HTR-8/SVneo (cell line): ENCODE data around the gene SHISA5.
"Not testable (repeated sequence)": the region's sequence is repeated elsewhere in the genome, so short reads cannot be mapped to it uniquely, and the experiment has no call there.

Source experiments
- DNase-seq: peaks from one replicate; pipeline ENCODE4 v3.0.0; 2011; ENCODE audit warnings: low spot score, mixed read lengths; ENCODE audit not compliant: insufficient read length
- FAIRE-seq: peaks from 2 replicates; lab custom pipeline; 2011; peaks lifted over from hg19 to GRCh38; lab: Jason Lieb, UNC

SHISA5 gene, protein sequence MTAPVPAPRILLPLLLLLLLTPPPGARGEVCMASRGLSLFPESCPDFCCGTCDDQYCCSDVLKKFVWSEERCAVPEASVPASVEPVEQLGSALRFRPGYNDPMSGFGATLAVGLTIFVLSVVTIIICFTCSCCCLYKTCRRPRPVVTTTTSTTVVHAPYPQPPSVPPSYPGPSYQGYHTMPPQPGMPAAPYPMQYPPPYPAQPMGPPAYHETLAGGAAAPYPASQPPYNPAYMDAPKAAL

DNA sequence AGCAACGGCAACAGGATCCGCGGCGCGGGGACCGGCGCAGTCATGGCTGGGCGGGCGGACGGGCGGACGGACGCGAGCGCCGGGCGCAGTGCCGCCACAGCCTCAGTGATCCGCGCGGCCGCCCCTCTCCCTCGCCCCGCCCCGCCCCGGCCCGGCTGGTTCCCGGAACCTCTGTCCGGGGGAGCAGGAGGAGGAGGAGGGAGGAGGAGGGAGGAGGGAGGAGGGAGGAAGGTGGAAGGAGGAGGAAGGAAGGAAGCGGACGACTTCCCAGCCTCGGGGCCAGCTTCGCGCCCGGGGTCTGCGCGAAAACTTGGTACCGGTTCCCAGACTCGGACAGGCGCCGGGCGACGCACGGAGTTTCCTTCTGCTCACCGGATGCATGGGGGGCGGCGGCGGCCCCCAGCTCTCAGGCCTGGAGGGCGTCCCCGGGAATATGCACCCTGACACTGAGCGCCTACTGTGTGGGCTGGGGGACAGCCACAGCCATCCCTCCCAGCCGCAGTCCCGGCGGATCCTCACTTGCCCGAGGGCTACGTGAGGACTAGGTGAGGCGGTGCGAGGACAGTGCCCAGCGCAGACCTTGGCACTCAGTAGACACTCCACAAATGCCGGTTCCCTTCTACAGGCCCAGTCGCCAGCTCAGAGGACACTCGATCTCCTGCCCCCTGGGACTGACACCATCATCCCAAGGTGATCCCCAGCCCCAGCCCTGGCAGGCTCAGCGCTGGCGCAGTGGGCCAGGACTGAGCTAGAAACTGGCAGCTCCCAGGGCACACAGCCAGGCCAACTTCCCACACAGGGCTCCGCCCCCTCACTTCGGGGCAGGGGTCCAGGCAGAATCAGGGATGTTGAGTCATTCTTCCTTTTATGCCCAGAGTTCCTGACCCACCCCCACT is at the start of gene SHISA5:
Gene SHISA5 (minus strand): TSS at position 124 of the 896 bp plus-strand sequence. CDS start 80 bp downstream, at position 44.
- DNase-seq (no peak), FAIRE-seq (peak; percentile 73)

DNA sequence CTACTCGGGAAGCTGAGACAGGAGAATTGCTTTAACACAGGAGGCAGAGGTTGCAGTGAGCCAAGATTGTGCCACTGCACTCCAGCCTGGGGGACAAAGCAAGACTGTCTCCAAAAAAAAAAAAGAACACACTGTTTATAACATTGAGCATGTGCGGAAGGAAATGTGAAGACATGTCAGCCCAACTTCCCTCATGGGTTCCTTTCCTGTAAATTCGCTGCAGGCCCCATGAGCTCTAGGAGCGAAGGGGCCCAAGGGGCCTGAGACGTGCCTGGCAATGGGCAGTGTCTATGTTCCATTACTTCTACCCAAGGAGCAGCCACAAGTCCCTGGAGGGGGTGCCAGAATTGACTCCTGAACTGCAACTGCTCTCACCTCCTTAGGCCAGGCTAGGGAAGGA is 49.4 kb upstream of the SHISA5 start:
- DNase-seq (no peak), FAIRE-seq (no peak)

DNA sequence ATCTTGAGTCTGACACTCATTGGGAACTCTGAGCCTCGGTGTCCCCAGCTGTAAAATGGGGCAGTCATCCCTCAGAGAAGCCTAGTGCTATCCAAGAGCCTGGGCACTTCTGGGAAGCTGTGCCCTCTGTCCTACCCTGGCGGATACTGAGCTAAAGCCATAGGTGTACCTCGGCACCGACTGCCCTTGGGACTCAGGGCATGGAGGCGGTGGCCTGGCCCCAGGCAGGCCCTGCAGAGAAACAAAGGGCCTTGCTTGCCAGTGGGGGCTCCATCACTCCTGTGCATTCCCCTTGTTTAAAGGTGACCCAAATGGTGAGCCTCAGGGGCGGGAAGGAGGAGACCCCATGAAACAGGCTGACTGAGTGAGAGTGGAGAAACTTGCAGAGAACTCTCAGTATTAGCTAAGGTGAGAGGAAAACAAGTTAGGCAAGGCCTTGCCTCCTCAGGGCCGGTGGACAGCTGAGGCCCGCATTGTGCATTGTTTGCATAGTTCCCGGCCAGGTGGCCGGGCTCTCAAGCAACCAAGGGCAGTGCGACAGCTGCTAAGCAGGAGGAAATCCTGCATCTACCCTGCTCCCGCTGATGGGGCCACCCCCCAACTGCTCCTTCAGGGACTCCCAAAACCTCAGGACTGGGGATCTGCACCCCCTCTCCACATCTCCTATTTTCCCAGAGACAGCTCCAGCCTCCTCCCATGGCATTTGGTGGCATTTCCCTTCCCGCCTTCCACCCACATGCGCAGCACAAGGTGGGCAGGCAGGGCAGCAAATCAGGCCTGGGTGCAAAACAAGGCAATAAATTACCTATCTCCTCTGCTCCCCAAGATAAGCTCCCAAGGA is 48.4 kb upstream of the SHISA5 start:
- FAIRE-seq, result no peak

DNA sequence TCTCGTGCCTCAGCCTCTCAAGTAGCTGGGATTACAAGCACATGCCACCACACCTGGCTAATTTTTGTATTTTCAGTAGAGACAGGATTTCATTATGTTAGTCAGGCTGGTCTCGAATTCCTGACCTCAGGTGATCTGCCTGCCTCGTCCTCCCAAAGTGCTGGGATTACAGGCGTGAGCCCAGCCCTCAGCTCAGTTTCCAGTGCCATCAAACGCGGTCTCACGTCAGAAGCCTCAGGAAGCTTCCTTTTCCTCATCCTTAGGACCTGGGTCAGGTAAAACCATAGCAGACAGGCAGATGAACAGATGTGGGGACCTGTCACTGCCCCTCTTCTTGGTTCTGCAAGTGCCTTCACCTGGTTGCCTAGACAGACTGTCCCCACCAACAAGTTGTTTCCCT is 47.7 kb upstream of the SHISA5 start:
- FAIRE-seq, DNase-seq: not testable (repeated sequence)

More for the DNA sequence above, 48.4 kb upstream of the SHISA5 start:
- DNase-seq, result no peak

DNA sequence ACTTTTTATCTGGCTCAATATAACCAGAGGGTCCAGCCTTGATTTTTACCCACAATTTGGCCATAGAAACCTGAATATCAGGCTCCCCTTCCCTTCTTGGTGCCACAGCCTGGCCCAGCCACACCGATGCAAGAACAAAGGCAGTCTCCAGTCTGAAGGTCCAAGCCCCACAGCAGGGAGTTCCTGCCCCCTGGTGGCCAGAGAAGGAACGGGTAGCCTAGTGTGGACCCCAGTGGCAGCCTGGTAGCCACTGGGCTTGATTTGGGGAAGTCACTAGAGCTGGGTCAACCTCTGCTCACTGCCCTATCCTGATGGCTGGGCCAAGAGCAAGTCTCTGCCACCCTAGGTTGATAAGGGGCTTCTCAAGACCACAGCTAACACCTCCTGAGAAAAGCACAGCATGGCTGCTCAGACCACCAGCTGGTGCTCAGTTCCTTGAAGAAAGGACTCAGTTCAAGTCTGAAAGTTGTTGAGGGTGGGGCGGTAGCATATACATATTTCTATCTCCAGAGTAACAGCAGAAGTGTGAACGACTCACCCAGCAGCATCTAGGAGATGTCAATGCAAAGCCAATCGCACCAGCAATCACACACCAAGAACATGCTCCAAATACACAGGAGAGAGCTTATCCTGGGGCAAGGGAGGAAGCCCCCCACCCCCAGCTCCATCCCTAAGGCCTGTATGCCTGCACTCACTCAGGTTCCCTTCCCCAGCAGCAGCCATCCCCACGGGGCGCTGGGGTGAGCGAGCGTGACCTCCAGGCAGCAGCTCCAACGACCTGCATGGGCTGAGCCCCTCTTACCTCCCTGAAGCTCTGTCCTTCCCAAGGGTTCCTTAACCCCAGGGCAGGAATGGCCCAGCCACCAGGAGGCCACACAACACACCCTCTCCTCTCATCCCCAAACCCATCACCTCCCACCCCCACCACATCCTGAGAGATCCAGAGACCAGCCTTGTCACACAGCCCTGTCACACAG is 45.0 kb upstream of the SHISA5 start:
- FAIRE-seq (peak; percentile 58), DNase-seq (peak; percentile 75)

DNA sequence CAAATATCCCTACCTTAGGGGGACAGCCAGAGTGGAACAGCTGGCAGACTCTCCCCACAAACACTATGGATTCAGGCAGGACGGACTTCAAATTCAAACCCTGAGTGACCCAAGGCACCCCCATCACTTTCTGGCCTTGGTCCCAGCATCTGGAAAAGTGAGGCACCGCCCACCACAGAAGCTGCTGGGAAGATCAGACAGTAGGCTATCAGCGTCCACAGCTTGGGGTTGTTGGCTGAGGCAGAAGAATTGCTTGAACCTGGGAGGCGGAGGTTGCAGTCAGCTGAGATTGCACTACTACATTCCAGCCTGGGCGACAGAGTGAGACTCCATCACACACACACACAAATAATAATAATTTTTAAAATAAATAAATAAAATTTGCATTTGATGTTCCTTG is 44.2 kb upstream of the SHISA5 start:
- DNase-seq (no peak), FAIRE-seq (no peak)

DNA sequence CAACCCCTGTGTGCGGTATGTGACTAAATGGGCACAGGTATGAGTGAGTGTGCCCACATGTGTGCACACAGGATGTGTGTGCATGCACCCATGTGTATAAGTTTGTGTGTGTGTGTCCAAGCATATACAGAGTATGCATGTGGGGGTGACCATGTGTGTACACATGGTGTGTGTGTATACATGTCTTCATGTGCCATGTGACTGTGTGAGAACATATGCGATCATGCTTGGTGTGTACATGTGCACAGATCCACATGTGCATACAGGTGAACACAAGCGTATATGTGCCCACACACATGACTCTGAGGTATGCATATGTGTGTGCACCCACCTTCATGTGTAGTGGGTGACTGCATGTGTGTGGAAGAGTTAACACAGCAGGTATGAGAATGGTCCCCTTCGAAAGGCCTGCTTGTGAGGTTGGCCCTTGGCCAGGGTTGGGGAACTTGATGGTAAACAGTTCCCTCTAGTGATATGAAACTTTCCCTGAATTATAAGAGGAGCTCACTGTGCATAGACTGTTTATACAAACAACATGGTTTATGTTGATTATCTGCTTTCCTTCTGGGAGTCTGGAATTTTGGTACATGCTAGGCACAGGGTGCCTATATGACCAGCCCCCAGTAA is 42.3 kb upstream of the SHISA5 start:
- DNase-seq (no peak), FAIRE-seq (peak; percentile 92)

DNA sequence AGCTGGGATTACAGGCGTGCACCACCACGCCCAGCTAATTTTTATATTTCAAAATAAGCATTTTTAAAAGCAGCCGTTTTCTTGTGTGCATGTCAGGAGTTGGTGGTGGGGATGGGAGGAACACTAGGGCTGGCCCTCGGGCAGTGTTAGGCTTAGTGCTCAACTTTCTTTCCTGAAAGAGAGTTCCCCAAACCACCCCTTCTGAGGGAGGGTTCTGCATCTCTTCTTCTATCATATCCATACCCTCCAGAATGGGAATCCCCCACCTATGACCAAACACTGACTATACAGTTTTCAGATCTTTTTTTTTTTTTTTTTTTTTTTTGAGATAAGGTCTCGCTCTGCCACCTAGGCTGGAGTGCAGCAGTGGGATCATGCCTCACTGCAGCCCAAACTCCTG is 40.2 kb upstream of the SHISA5 start:
- no peak for DNase-seq
- no peak for FAIRE-seq

DNA sequence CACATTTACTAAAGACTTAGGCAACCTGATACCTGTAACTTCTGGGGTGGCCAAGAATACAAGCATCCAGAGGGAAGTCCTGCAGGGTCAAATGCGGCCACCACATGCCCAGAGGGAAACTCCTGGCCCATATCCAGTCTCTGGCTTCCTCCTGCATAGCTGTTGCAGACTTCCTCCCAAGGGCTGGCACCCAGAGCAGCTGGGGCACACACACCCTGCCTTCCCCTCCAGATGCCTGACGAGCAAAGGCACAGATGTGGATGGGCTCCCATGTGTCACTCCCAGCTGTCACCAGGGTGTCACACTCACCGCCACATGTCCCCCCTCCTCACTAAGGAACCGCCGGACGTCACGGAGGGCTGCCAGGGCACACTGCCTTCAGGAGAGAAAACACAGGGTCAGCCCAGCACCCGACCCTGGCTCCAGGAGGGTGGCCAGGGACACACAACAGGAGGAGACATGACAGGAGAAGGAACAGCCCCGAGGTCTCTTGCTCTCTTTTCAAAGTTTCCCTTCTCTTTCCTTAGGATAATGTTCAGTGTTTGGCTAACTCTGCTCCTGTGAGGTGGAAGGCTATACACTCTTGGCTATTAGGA is 39.4 kb upstream of the SHISA5 start:
- FAIRE-seq, result no peak

DNA sequence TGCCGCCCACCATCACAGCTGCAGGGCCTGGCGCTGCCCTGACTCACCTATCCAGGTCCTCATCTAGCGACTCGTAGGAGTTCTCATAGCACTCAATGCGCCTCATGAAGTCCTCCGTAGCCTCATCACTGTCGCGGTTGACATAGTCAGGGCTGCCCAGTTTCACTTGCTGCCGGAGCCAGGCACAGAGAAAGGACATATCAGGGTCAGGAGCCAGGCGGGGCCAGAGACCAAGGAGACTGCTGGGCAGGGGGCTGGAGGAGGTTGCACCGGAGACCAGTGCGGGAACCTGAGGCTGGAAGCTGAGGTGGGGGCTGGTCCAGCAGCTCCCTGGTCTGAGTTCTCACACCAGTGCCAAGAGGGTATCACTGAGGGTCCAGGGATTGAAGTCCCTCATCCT is 34.5 kb upstream of the SHISA5 start:
- DNase-seq (no peak), FAIRE-seq (no peak)

More for the DNA sequence above, 39.4 kb upstream of the SHISA5 start:
- no peak for DNase-seq

DNA sequence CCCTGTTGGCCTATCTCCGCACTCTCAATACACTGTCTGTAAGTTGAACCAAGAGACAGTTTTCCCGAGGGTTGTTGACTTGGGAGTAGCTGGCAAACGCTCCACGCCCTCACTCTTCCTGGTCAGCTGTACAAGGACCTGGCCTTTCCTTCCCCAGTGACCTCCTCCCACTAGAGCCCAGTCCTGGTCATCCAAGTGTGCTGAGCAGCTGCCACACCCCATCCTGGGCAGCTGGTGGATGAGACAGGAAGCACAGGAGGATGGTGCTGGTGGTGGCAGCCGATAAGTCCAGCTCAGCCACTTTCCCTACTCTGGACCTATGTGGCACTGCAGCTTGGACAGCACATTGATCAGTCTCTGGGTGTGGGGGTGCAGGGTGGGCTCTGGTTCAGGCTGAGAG is 32.8 kb upstream of the SHISA5 start:
- peak; percentile 23 for FAIRE-seq
- DNase-seq, result no peak

DNA sequence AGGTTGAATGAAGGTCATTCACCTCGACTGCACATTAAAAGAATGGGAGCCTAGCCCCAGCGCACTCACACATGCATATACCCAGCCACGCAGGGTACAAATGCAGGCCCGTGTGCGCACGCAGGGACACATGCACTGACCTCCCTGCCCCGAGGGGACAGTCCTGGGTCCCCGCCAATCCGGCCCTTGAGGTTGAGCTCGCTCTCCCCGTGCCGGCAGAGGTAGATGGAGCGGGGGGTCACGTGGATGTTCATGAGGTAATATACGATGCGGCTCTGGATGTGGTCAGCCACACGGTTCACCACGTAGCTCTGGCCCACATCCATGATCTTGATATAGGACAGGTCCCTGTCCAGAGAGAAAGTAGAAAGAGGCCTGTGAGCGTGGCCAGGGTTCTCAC is 32.1 kb upstream of the SHISA5 start:
- DNase-seq (no peak), FAIRE-seq (no peak)

DNA sequence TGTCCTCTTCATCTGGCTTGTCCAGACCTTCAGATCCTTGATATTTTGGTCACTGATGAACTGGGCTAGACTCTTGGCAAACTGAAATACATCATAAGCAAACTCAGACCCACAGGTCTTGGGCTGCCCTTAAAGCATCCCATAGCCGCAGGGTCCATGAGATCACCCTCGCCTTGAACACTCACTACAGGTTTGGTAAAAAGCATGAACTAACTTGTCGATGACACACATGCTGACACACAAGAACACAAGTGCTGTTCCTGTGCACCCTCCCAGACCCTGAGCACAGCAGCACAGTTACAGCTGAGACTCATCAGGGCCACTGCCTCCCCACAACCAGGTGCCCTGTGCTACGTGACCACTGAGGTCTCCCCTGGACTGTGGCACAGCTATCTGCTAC is 31.6 kb upstream of the SHISA5 start:
- FAIRE-seq, result peak; percentile 9
- DNase-seq, result no peak

DNA sequence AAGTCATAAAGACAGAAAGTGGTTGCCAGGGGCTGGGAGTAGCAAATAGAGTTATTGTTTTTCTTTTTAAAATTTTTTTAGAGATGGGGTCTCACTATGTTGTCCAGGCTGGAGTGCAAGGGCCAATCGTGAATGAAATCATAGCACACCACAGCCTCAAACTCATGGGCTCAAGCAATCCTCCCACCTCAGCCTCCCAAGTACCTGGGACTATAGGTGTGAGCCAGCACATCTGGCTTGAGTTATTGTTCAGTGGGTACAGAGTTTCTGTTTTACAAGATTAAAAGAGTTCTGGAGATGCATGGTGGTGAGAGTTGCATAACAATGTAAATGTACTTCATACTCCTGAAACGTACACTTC is 29.0 kb upstream of the SHISA5 start:
- DNase-seq (no peak), FAIRE-seq (no peak)

DNA sequence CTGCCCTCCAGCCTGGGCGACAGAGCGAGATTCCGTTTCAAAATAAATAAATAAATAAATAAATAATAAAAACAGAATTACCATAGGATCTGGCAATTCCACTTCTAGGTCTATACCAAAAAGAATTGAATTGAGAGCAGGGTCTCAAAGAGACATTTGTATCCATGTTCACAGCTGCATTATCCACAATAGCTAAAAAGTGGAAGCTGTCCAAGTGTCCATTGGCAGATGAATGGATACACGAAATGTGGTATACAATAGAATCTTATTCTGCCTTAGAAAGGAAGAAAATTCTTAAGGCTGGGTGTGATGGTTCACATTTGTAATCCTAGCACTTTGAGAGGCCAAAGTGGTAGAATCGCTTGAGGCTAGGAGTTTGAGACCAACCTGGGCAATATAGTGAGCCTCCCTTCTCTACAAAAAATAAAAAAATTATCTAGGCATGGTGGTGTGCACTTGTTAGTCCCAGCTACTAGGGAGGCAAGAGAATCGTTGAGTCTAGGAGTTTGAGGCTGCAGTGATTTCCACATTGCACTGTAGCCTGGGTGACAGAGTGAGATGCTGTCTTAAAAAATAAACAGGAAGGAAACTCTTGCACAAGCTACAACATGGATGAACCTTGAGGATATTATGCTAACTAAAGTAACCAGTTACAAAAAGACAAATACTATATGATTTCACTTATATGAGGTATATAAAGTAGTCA is 28.4 kb upstream of the SHISA5 start:
- no peak for FAIRE-seq

DNA sequence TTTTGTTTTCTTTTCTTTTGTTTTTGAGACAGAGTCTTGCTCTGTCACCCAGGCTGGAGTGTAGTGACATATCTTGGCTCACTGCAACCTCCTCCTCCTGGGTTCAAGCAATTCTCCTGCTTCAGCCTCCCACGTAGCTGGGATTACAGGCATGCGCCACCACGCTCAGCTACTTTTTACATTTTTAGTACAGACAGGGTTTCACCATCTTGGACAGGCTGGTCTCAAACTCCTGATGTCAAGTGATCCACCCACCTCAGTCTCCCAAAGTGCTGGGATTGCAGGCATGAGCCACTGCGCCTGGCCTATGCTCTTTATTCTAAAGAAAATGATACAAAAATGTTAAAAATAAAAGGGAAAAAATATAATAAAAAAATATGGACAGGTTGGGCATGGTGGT is 26.7 kb upstream of the SHISA5 start:
- not testable (repeated sequence) for DNase-seq, FAIRE-seq

More for the DNA sequence above, 28.4 kb upstream of the SHISA5 start:
- DNase-seq, result no peak

DNA sequence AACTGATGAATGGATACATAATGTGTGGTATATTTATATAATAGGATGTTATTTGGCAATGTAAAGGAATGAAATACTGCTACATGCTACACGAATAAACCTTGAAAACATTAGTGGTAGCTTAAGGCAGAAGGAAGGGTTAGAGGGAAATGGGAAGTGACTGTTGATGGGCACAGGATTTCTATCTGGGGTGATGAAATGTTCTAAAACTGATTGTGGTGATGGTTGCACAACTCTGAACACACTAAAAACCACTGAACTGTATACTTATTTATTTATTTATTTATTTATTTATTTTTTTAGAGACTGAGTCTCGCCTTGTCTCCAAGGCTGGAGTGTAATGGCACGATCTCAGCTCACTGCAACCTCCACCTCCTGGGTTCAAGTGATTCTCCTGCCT is 24.8 kb upstream of the SHISA5 start:
- FAIRE-seq (no peak), DNase-seq (no peak)

DNA sequence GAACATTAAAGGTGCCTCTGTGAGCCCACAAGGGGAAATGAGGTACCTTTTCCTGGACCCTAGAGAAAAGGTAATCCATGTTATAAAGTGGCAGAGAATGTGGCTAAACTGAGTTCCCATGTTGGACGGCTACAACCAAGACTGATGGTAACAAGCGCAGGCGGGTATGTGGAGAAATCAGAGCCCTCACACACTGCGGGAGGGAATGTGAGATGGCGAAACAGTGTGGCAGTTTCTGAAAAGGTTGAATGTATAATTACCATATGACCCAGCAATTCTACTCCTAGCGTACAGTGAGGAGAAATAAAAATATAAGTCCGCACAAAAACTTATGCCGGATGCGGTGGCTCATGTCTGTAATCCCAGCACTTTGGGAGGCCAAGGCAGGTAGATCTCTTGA is 24.1 kb upstream of the SHISA5 start:
- FAIRE-seq (no peak), DNase-seq (no peak)
